ENCODE data around the gene RAB3IL1.

RAB3IL1 gene

GRCh38 chr11:61922539-61922938 is 5.2 kb upstream of the RAB3IL1 start:
- intact Hi-C loops (cut with DNase I; ENCODE audit: low total_unique reads), result no loop called here

GRCh38 chr11:61921446-61921845 is 4.1 kb upstream of the RAB3IL1 start:
- intact Hi-C loops (cut with DNase I; ENCODE audit: low total_unique reads), result no loop called here
- Histone ChIP-seq H3K27me3 (peaks cover 0 to 23% of the 10 kb centered on the region in 2 donors), H3K27ac (no peak overlapping the region), H3K4me3 (no peak overlapping the region), H3K9me3 (no peaks in the 10 kb centered on the region), H3K36me3 (no peaks in the 10 kb centered on the region), H3K4me1 (peaks cover 0 to 33% (median 23%) of the 10 kb centered on the region in 4 donors)
- no peak for TF ChIP-seq CTCF (IDR thresholded peaks at IDR 0.05)
- no peak for DNase-seq

More at GRCh38 chr11:61922539-61922938, 5.2 kb upstream of the RAB3IL1 start:
- Histone ChIP-seq H3K36me3 (no peaks in the 10 kb centered on the region), H3K9me3 (no peaks in the 10 kb centered on the region), H3K4me1 (peaks cover 0 to 27% (median 18%) of the 10 kb centered on the region in 4 donors), H3K27me3 (peaks cover 0 to 23% of the 10 kb centered on the region in 2 donors), H3K27ac (peak overlapping the region; percentile 57 to 61), H3K4me3 (no peak overlapping the region)
- peak; percentile 91 to 92 for DNase-seq
- TF ChIP-seq CTCF (IDR thresholded peaks at IDR 0.05), result no peak

- TF ChIP-seq CTCF (IDR thresholded peaks at IDR 0.05), result no peak
- Histone ChIP-seq H3K4me3 (no peak overlapping the region), H3K27ac (peak overlapping the region in 1 of 2 donors; percentile 71), H3K36me3 (no peaks in the 10 kb centered on the region), H3K27me3 (peaks cover 0 to 23% of the 10 kb centered on the region in 2 donors), H3K9me3 (no peaks in the 10 kb centered on the region), H3K4me1 (peaks cover 0 to 35% (median 23%) of the 10 kb centered on the region in 4 donors)
- no peak for DNase-seq
- intact Hi-C loops (cut with DNase I; ENCODE audit: low total_unique reads), result no loop called here
These were observed 2.6 kb upstream of the RAB3IL1 start for GRCh38 chr11:61919705-61920631.

- Histone ChIP-seq H3K27me3 (peaks cover 0 to 23% of the 10 kb centered on the region in 2 donors), H3K27ac (peak overlapping the region in 1 of 2 donors; percentile 71), H3K36me3 (no peaks in the 10 kb centered on the region), H3K9me3 (no peaks in the 10 kb centered on the region), H3K4me3 (no peak overlapping the region), H3K4me1 (peaks cover 0 to 35% (median 23%) of the 10 kb centered on the region in 4 donors)
- intact Hi-C loops (cut with DNase I; ENCODE audit: low total_unique reads), result no loop called here
- TF ChIP-seq CTCF (IDR thresholded peaks at IDR 0.05), result no peak
- DNase-seq, result peak in 1 of 2 donors; percentile 69
These were observed 1.8 kb upstream of the RAB3IL1 start for GRCh38 chr11:61918938-61919704.

GRCh38 chr11:61918251-61918937 is 1.0 kb upstream of the RAB3IL1 start:
- DNase-seq, result no peak
- Histone ChIP-seq H3K36me3 (no peaks in the 10 kb centered on the region), H3K4me1 (peaks cover 0 to 28% (median 20%) of the 10 kb centered on the region in 4 donors), H3K27me3 (peaks cover 0 to 23% of the 10 kb centered on the region in 2 donors), H3K27ac (peak overlapping the region; percentile 64 to 71), H3K4me3 (no peak overlapping the region), H3K9me3 (no peaks in the 10 kb centered on the region)
- intact Hi-C loops (cut with DNase I; ENCODE audit: low total_unique reads), result no loop called here
- TF ChIP-seq CTCF (IDR thresholded peaks at IDR 0.05), result no peak
